Trophoblast cell (in vitro differentiated cells and primary cell): ENCODE results near the gene SRPRA.

Experiments
- DNase-seq, 2 donors: peaks; one replicate each; pipeline ENCODE4 v3.0.0-alpha.2; 2016
- H2AFZ ChIP-seq: 2 replicates; pipeline ENCODE4 v1.6.1; 2013; ENCODE audit warnings: low read length, moderate library complexity, mild to moderate bottlenecking; ENCODE audit not compliant: insufficient read depth, poor library complexity
- H2AK5ac ChIP-seq: 2 replicates; pipeline ENCODE4 v1.6.1; 2013; ENCODE audit warnings: mild to moderate bottlenecking, low read length
- H2BK120ac ChIP-seq: 2 replicates; pipeline ENCODE4 v1.6.1; 2013; ENCODE audit warnings: low read length, mild to moderate bottlenecking, moderate library complexity; ENCODE audit not compliant: insufficient read depth, poor library complexity
- H2BK12ac ChIP-seq: 2 replicates; pipeline ENCODE4 v1.6.1; 2013; ENCODE audit warnings: mild to moderate bottlenecking, low read length, moderate library complexity
- H2BK5ac ChIP-seq: 2 replicates; pipeline ENCODE4 v1.6.1; 2013; ENCODE audit warnings: low read length, low read depth, moderate library complexity, mild to moderate bottlenecking; ENCODE audit not compliant: poor library complexity
- H3K14ac ChIP-seq: 2 replicates; pipeline ENCODE4 v1.6.1; 2013; ENCODE audit warnings: mild to moderate bottlenecking, low read length
- H3K18ac ChIP-seq: 2 replicates; pipeline ENCODE4 v1.6.1; 2013; ENCODE audit warnings: mild to moderate bottlenecking, low read length
- H3K23ac ChIP-seq: 2 replicates; pipeline ENCODE4 v1.6.1; 2013; ENCODE audit warnings: low read length
- H3K27ac ChIP-seq: 2 replicates; pipeline ENCODE4 v1.5.1; 2013; ENCODE audit warnings: low read depth, mild to moderate bottlenecking, inconsistent platforms, low read length, moderate library complexity
- H3K27me3 ChIP-seq: 2 replicates; pipeline ENCODE4 v1.6.1; 2013; ENCODE audit warnings: inconsistent platforms, mild to moderate bottlenecking, low read length, moderate library complexity; ENCODE audit not compliant: insufficient read depth
- H3K36me3 ChIP-seq, 2 experiments: 1 replicate in 1 of 2; 2 replicates in 1 of 2; pipeline ENCODE4 v1.6.1; 2013; ENCODE audit warnings: low read length in 2 of 2, mild to moderate bottlenecking in 2 of 2, moderate library complexity in 1 of 2; ENCODE audit not compliant: insufficient read depth in 2 of 2, control insufficient read depth in 1 of 2
- H3K4ac ChIP-seq: 2 replicates; pipeline ENCODE4 v1.6.1; 2013; ENCODE audit warnings: low read depth, mild to moderate bottlenecking, low read length, moderate library complexity
- H3K4me1 ChIP-seq, 2 experiments: 1 replicate in 1 of 2; 2 replicates in 1 of 2; pipeline ENCODE4 v1.6.1; 2013; ENCODE audit warnings: low read length in 2 of 2, mild to moderate bottlenecking in 2 of 2, moderate library complexity in 1 of 2; ENCODE audit not compliant: insufficient read depth in 2 of 2, control insufficient read depth in 1 of 2
- H3K4me2 ChIP-seq: 2 replicates; pipeline ENCODE4 v1.6.1; 2013; ENCODE audit warnings: inconsistent platforms, mild to moderate bottlenecking, low read length, moderate library complexity
- H3K4me3 ChIP-seq: 2 replicates; pipeline ENCODE4 v1.5.1; 2013; ENCODE audit warnings: mild to moderate bottlenecking, low read depth, low read length, inconsistent platforms
- H3K79me1 ChIP-seq: one replicate; pipeline ENCODE4 v1.6.1; 2013; ENCODE audit warnings: low read length
- H3K79me2 ChIP-seq: 2 replicates; pipeline ENCODE4 v1.6.1; 2013; ENCODE audit warnings: low read length, mild to moderate bottlenecking; ENCODE audit not compliant: control insufficient read depth, insufficient read depth, poor library complexity
- H3K9ac ChIP-seq: 2 replicates; pipeline ENCODE4 v1.6.1; 2013; ENCODE audit warnings: mild to moderate bottlenecking, low read length
- H3K9me3 ChIP-seq: 2 replicates; pipeline ENCODE4 v1.6.1; 2013; ENCODE audit warnings: low read depth, mild to moderate bottlenecking, control low read depth, inconsistent platforms, low read length; ENCODE audit not compliant: insufficient read depth
- H4K12ac ChIP-seq: 2 replicates; pipeline ENCODE4 v1.6.1; 2013; ENCODE audit warnings: low read depth, mild to moderate bottlenecking, low read length, moderate library complexity
- H4K8ac ChIP-seq: 2 replicates; pipeline ENCODE4 v1.6.1; 2013; ENCODE audit warnings: low read depth, mild to moderate bottlenecking, low read length, moderate library complexity
- H4K91ac ChIP-seq: one replicate; pipeline ENCODE4 v1.6.1; 2013; ENCODE audit warnings: low read depth, mild to moderate bottlenecking, low read length, moderate library complexity
- WGBS: extraction: QIAGEN DNeasy Blood & Tissue Kit; methylation state at CpG from one replicate; pipeline ENCODE4 v1.1.7; 2013; ENCODE audit warnings: missing lambda C conversion rate; ENCODE audit not compliant: insufficient read length, insufficient coverage; ENCODE audit errors: extremely low coverage; 5-methylcytosine and 5-hydroxymethylcytosine counted together

Gene SRPRA

GRCh38 chr11:126304457-126305075 lies 35.9 kb upstream of the SRPRA start:
- peaks cover 0 to 4% of the 10 kb centered on the region in 2 experiments for H3K4me1 ChIP-seq
- H3K4me3 ChIP-seq, result no peak overlapping the region
- H2BK12ac ChIP-seq, result no peak overlapping the region
- no peak overlapping the region for H3K27ac ChIP-seq
- no peak overlapping the region for H2AK5ac ChIP-seq
- no peak overlapping the region for H3K9ac ChIP-seq
- no peak overlapping the region for H2BK5ac ChIP-seq
- no peak overlapping the region for H3K18ac ChIP-seq
- no CpG with 5 or more reads among the region's 12 CpGs for WGBS
- no peaks in the 10 kb centered on the region for H3K9me3 ChIP-seq
- H4K91ac ChIP-seq, result no peak overlapping the region
- no peak overlapping the region for H4K8ac ChIP-seq
- peak overlapping the region; percentile 61 for H3K4me2 ChIP-seq
- H3K14ac ChIP-seq, result no peak overlapping the region
- no peak for DNase-seq
- peaks cover 0 to 2% of the 10 kb centered on the region in 2 experiments for H3K36me3 ChIP-seq
- no peaks in the 10 kb centered on the region for H3K27me3 ChIP-seq
- H3K79me1 ChIP-seq, result peaks cover 5% of the 10 kb centered on the region
- no peak overlapping the region for H2BK120ac ChIP-seq
- H3K79me2 ChIP-seq, result peaks cover 4% of the 10 kb centered on the region
- H4K12ac ChIP-seq, result no peak overlapping the region
- H2AFZ ChIP-seq, result peak overlapping the region; percentile 93
- no peak overlapping the region for H3K23ac ChIP-seq
- no peak overlapping the region for H3K4ac ChIP-seq

- Histone ChIP-seq H3K36me3 (peaks cover 0 to 2% of the 10 kb centered on the region in 2 experiments), H3K4me3 (peak within 1 kb of the TSS; percentile 75), H4K12ac (peak within 1 kb of the TSS; percentile 91), H2BK5ac (peak within 1 kb of the TSS; percentile 55), H4K91ac (peak within 1 kb of the TSS; percentile 78), H3K18ac (peak within 1 kb of the TSS; percentile 92), H3K27ac (peak within 1 kb of the TSS; percentile 50), H2BK12ac (no peak within 1 kb of the TSS), H4K8ac (peak within 1 kb of the TSS; percentile 93), H3K14ac (peak within 1 kb of the TSS; percentile 76), H2BK120ac (peak within 1 kb of the TSS; percentile 71), H3K27me3 (no peaks in the 10 kb centered on the region), H3K79me2 (peaks cover 4% of the 10 kb centered on the region), H3K4me1 (peaks cover 0 to 4% of the 10 kb centered on the region in 2 experiments), H3K9ac (peak within 1 kb of the TSS; percentile 78), H2AK5ac (no peak within 1 kb of the TSS), H3K9me3 (no peaks in the 10 kb centered on the region), H3K4me2 (peak within 1 kb of the TSS; percentile 61), H2AFZ (peak within 1 kb of the TSS; percentile 93), H3K4ac (peak within 1 kb of the TSS; percentile 46), H3K23ac (no peak within 1 kb of the TSS), H3K79me1 (peaks cover 5% of the 10 kb centered on the region)
- peak; percentile 95 to 96 for DNase-seq
- no CpG with 5 or more reads among the region's 61 CpGs for WGBS
These were observed 35.1 kb upstream of the SRPRA start, which contains the start of gene DCPS for GRCh38 chr11:126303623-126304456. Gene DCPS (plus strand): TSS chr11:126304060. CDS start chr11:126304081, 21 bp downstream.

GRCh38 chr11:126297004-126297403 lies 28.3 kb upstream of the SRPRA start:
- H3K27me3 ChIP-seq, result no peaks in the 10 kb centered on the region
- H2BK5ac ChIP-seq, result no peak overlapping the region
- H3K18ac ChIP-seq, result no peak overlapping the region
- no peak overlapping the region for H3K9ac ChIP-seq
- no peak overlapping the region for H4K8ac ChIP-seq
- no peaks in the 10 kb centered on the region for H3K4me1 ChIP-seq
- no CpG with 5 or more reads among the region's 2 CpGs for WGBS
- no peak overlapping the region for H3K14ac ChIP-seq
- H2AK5ac ChIP-seq, result no peak overlapping the region
- peaks cover 12 to 19% of the 10 kb centered on the region in 2 experiments for H3K36me3 ChIP-seq
- no peak overlapping the region for H2AFZ ChIP-seq
- DNase-seq, result no peak
- H4K91ac ChIP-seq, result no peak overlapping the region
- H2BK120ac ChIP-seq, result no peak overlapping the region
- no peak overlapping the region for H3K27ac ChIP-seq
- H3K23ac ChIP-seq, result no peak overlapping the region
- H3K4ac ChIP-seq, result no peak overlapping the region
- H3K79me1 ChIP-seq, result no peaks in the 10 kb centered on the region
- no peaks in the 10 kb centered on the region for H3K79me2 ChIP-seq
- H3K4me2 ChIP-seq, result no peak overlapping the region
- H4K12ac ChIP-seq, result no peak overlapping the region
- H3K4me3 ChIP-seq, result no peak overlapping the region
- H3K9me3 ChIP-seq, result no peaks in the 10 kb centered on the region
- H2BK12ac ChIP-seq, result no peak overlapping the region

- Histone ChIP-seq H2BK120ac (no peak overlapping the region), H3K4ac (no peak overlapping the region), H4K8ac (no peak overlapping the region), H3K18ac (no peak overlapping the region), H3K4me2 (no peak overlapping the region), H4K12ac (no peak overlapping the region), H3K4me1 (peaks cover 13 to 14% of the 10 kb centered on the region in 2 experiments), H3K4me3 (no peak overlapping the region), H2BK5ac (no peak overlapping the region), H2BK12ac (no peak overlapping the region), H3K27ac (no peak overlapping the region), H4K91ac (no peak overlapping the region), H2AK5ac (no peak overlapping the region), H3K14ac (no peak overlapping the region), H3K23ac (no peak overlapping the region), H3K79me1 (no peaks in the 10 kb centered on the region), H3K36me3 (peaks cover 16 to 22% of the 10 kb centered on the region in 2 experiments), H3K9ac (no peak overlapping the region), H2AFZ (no peak overlapping the region), H3K79me2 (no peaks in the 10 kb centered on the region), H3K9me3 (no peaks in the 10 kb centered on the region), H3K27me3 (no peaks in the 10 kb centered on the region)
- no peak for DNase-seq
- WGBS, result no CpG with 5 or more reads among the region's 5 CpGs
These were observed 25.0 kb upstream of the SRPRA start for GRCh38 chr11:126293726-126294125.
